KMS-11 (cell line): ENCODE results near the gene PLB1.

ENCODE experiments used
- H2AFZ ChIP-seq: fragments of 200-600 bp; sonication (generic); 2 replicates; pipeline ENCODE4 v1.6.1; 2016; ENCODE audit warnings: antibody characterized with exemption, mixed run types, low read depth
- H3K27ac ChIP-seq: fragments of 200-600 bp; sonication (generic); 2 replicates; pipeline ENCODE4 v1.6.1; 2016; ENCODE audit warnings: mild to moderate bottlenecking, mixed run types
- H3K27me3 ChIP-seq: fragments of 200-600 bp; sonication (generic); 2 replicates; pipeline ENCODE4 v1.6.1; 2017; ENCODE audit warnings: mild to moderate bottlenecking, low read depth, mixed run types, moderate library complexity; ENCODE audit not compliant: insufficient read depth
- H3K36me3 ChIP-seq: fragments of 200-600 bp; sonication (generic); 2 replicates; pipeline ENCODE4 v1.6.1; 2017; ENCODE audit warnings: mild to moderate bottlenecking, mixed run types; ENCODE audit not compliant: insufficient read depth
- H3K4me1 ChIP-seq: fragments of 200-600 bp; sonication (generic); 2 replicates; pipeline ENCODE4 v1.6.1; 2016; ENCODE audit warnings: mild to moderate bottlenecking, low read depth, mixed run types; ENCODE audit not compliant: poor library complexity, severe bottlenecking
- H3K4me2 ChIP-seq: fragments of 200-600 bp; sonication (generic); 2 replicates; pipeline ENCODE4 v1.7.0; 2016; ENCODE audit warnings: mild to moderate bottlenecking, mixed run types
- H3K4me3 ChIP-seq: fragments of 200-600 bp; sonication (generic); IDR thresholded peaks from 2 replicates; pipeline ENCODE4 v1.6.1; 2017; ENCODE audit warnings: low read depth, low read length, mixed read lengths; ENCODE audit not compliant: insufficient read depth
- H3K79me2 ChIP-seq: fragments of 200-600 bp; sonication (generic); 2 replicates; pipeline ENCODE4 v1.6.1; 2016; ENCODE audit warnings: low read depth, mixed run types; ENCODE audit not compliant: insufficient read depth
- H3K9ac ChIP-seq: fragments of 200-600 bp; sonication (generic); 2 replicates; pipeline ENCODE4 v1.6.1; 2016; ENCODE audit warnings: mild to moderate bottlenecking, mixed run types
- H4K20me1 ChIP-seq: fragments of 200-600 bp; sonication (generic); 2 replicates; pipeline ENCODE4 v1.6.1; 2016; ENCODE audit warnings: mild to moderate bottlenecking, mixed run types; ENCODE audit not compliant: insufficient read depth
- CTCF ChIP-seq: fragments of 200-600 bp; sonication (generic); conservative IDR thresholded peaks from 2 replicates; pipeline ENCODE4 v1.6.1; 2017; ENCODE audit warnings: low read depth, mild to moderate bottlenecking, antibody characterized with exemption, low read length, moderate library complexity, mixed read lengths

PLB1 gene

DNA sequence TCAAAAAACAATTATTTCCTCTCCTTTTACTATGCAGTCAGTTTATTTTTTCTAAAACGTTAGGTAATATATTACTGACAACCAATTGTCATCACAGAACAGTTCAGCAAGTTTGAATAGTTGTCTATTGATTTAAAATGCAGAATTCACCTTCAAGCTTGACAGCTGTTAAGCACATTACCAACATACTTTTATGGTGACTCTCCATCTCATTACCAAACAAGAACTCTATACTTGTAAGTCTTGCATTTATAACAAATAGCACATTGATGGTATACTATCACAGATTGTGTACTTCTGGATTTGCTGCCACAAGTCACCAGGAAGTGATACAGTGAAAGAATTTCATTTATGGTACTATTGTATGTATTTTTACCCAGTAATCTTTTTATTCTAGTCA is 156.4 kb downstream of the PLB1 start:
- no peak overlapping the region for H3K27ac ChIP-seq
- no peak for TF ChIP-seq CTCF
- H3K9ac ChIP-seq = no peak overlapping the region

DNA sequence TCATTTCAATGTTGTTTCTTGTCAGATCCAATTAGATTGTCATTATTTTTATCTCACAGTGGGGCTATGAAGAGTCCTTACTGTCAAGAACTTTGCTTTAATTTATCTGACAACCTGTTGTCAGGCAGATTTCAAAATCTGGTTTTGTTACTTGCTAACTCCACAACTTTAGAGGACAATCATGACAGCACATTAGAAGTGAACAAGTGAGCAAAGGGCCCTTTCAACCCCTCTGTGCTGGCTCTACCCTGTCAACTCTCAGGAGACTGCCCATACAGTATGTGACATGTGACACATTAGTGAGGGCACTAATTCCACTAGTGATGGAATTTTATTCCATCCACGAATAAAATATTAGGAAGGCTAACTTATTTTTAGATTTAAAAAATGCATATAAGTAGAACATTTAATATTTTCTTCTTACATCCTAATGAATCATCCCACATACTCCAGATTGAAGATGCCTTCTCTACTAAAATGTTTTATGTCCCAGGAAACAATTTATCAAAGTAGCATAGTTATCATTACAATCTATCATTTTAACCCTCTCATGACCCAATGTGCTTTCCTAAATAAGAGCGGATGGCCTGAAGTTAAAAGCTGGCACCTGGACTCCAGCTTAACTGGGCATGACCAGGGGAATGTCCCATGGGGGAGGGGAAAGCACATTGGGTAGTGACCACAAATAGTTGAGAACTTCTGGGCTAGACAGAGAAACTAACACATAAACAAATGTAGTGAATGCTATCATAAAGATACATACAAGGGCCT is 158.2 kb downstream of the PLB1 start:
- Histone ChIP-seq H2AFZ (no peak overlapping the region), H3K9ac (no peak overlapping the region), H3K4me2 (no peak overlapping the region), H4K20me1 (no peaks in the 10 kb centered on the region), H3K36me3 (no peaks in the 10 kb centered on the region), H3K4me3 (no peak overlapping the region), H3K4me1 (no peaks in the 10 kb centered on the region), H3K27me3 (no peaks in the 10 kb centered on the region), H3K79me2 (no peaks in the 10 kb centered on the region), H3K27ac (no peak overlapping the region)
- no peak for TF ChIP-seq CTCF

More for the DNA sequence above, 156.4 kb downstream of the PLB1 start:
- Histone ChIP-seq H3K79me2 (no peaks in the 10 kb centered on the region), H3K4me3 (no peak overlapping the region), H3K4me1 (no peaks in the 10 kb centered on the region), H3K27me3 (no peaks in the 10 kb centered on the region), H2AFZ (no peak overlapping the region), H3K36me3 (no peaks in the 10 kb centered on the region), H4K20me1 (no peaks in the 10 kb centered on the region), H3K4me2 (no peak overlapping the region)

GRCh38 chr2:28654663-28655320 is 158.9 kb downstream of the PLB1 start:
- no peak overlapping the region for H2AFZ ChIP-seq
- no peak for TF ChIP-seq CTCF
- no peaks in the 10 kb centered on the region for H3K27me3 ChIP-seq
- no peak overlapping the region for H3K9ac ChIP-seq
- no peaks in the 10 kb centered on the region for H4K20me1 ChIP-seq
- no peaks in the 10 kb centered on the region for H3K36me3 ChIP-seq
- H3K79me2 ChIP-seq = no peaks in the 10 kb centered on the region
- H3K4me1 ChIP-seq = no peaks in the 10 kb centered on the region
- H3K4me2 ChIP-seq = no peak overlapping the region
- no peak overlapping the region for H3K27ac ChIP-seq
- no peak overlapping the region for H3K4me3 ChIP-seq

DNA sequence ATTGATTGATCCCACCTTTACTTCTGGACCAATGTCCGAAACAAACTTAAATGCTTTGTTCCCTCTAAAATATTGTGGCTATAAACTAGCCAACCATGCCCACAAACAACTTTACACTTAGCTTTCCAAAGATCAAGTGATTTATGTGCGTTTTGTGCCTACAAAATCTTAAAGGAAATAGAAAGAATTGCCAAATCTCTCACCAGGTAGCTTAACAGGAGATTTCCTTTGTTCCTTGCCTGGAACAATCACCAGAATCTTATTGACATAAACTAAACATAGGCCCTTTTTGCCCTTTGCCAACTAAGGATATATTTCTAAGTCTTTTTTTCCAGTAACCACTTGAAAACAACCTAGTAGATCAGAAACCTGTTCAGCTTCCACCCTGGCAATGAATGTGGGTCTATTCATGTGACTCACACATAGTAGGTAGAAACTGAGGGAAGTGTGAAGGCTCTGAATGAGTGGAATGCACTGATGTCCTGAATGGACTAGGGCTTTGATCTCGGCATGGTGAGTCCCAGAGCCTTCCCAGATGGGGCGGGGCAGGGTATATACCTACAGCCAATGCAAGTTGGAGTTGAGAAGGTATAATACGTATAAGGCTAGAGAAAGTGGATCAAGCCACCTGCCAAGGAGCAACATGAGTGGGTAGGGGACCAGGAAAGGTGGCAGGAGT is 161.2 kb downstream of the PLB1 start:
- Histone ChIP-seq H3K4me1 (no peaks in the 10 kb centered on the region), H3K27me3 (no peaks in the 10 kb centered on the region), H3K4me2 (no peak overlapping the region), H3K4me3 (no peak overlapping the region), H3K36me3 (no peaks in the 10 kb centered on the region), H3K9ac (no peak overlapping the region), H2AFZ (no peak overlapping the region), H4K20me1 (no peaks in the 10 kb centered on the region), H3K79me2 (no peaks in the 10 kb centered on the region), H3K27ac (no peak overlapping the region)
- TF ChIP-seq CTCF = no peak
